ENCODE measurements around the gene NEU1.
A peak's percentile ranks its signal among the peaks of the same experiment; 100 is the strongest.

GRCh38 chr6:31862344-31863235 is at the start of gene NEU1:
- TF ChIP-seq, protein P1, sequence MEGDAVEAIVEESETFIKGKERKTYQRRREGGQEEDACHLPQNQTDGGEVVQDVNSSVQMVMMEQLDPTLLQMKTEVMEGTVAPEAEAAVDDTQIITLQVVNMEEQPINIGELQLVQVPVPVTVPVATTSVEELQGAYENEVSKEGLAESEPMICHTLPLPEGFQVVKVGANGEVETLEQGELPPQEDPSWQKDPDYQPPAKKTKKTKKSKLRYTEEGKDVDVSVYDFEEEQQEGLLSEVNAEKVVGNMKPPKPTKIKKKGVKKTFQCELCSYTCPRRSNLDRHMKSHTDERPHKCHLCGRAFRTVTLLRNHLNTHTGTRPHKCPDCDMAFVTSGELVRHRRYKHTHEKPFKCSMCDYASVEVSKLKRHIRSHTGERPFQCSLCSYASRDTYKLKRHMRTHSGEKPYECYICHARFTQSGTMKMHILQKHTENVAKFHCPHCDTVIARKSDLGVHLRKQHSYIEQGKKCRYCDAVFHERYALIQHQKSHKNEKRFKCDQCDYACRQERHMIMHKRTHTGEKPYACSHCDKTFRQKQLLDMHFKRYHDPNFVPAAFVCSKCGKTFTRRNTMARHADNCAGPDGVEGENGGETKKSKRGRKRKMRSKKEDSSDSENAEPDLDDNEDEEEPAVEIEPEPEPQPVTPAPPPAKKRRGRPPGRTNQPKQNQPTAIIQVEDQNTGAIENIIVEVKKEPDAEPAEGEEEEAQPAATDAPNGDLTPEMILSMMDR (IDR thresholded peaks at IDR 0.05): no peak
- TF ChIP-seq POLR2A (IDR thresholded peaks at IDR 0.05): peak in 3 of 4 donors; percentile 86 to 97 (median 94)

Measured in esophagus squamous epithelium (tissue), 4 donors.